Stimulated activated CD8-positive, alpha-beta memory T cell treated with anti-CD3 and anti-CD28 coated beads, Interleukin-12 subunit alpha, Interleukin-12 subunit beta, amount 100 ng/mL, for 4 hours (primary cell): Measurements from ENCODE around the gene CHML.

Source experiments
- DNase-seq: peaks from one replicate; pipeline ENCODE4 v3.0.0-alpha.2; 2020; ENCODE audit warnings: low read depth

CHML gene

GRCh38 chr1:241646201-241646600, 6.0 kb upstream of the CHML start:
- no peak for DNase-seq

GRCh38 chr1:241645199-241645598, 5.0 kb upstream of the CHML start:
- no peak for DNase-seq

- DNase-seq = no peak
These were observed 4.1 kb upstream of the CHML start for GRCh38 chr1:241644259-241644658.

- no peak for DNase-seq
These were observed 2.4 kb upstream of the CHML start for GRCh38 chr1:241642593-241642944.

- DNase-seq = no peak
These were observed 1.8 kb upstream of the CHML start for GRCh38 chr1:241641773-241642592.

- no peak for DNase-seq
These were observed 876 bp upstream of the CHML start for GRCh38 chr1:241640867-241641622.

GRCh38 chr1:241639623-241640148, 483 bp downstream of the CHML start:
- DNase-seq = peak; percentile 12

- no peak for DNase-seq
These were observed 1.1 kb downstream of the CHML start for GRCh38 chr1:241638909-241639622.

- DNase-seq = no peak
These were observed 2.0 kb downstream of the CHML start for GRCh38 chr1:241638099-241638682.

GRCh38 chr1:241637604-241638003, 2.6 kb downstream of the CHML start:
- DNase-seq = no peak

- DNase-seq = no peak
These were observed 3.1 kb downstream of the CHML start for GRCh38 chr1:241637046-241637590.

- no peak for DNase-seq
These were observed 3.9 kb downstream of the CHML start for GRCh38 chr1:241636291-241636690.

- no peak for DNase-seq
These were observed 4.5 kb downstream of the CHML start for GRCh38 chr1:241635556-241636152.

- no peak for DNase-seq
These were observed 7.2 kb downstream of the CHML start for GRCh38 chr1:241632987-241633386.

- DNase-seq = no peak
These were observed 8.5 kb downstream of the CHML start for GRCh38 chr1:241631674-241632073.

- no peak for DNase-seq
These were observed 9.3 kb downstream of the CHML start for GRCh38 chr1:241630899-241631298.

- no peak for DNase-seq
These were observed 9.7 kb downstream of the CHML start for GRCh38 chr1:241630476-241630875.

GRCh38 chr1:241630005-241630404, 10.2 kb downstream of the CHML start:
- DNase-seq = no peak

- no peak for DNase-seq
These were observed 12.5 kb downstream of the CHML start for GRCh38 chr1:241627453-241628259.

GRCh38 chr1:241624935-241625334, 15.2 kb downstream of the CHML start:
- DNase-seq = no peak

GRCh38 chr1:241622669-241623068, 17.5 kb downstream of the CHML start:
- DNase-seq = no peak
